Transverse colon (tissue), 3 donors: Measurements from ENCODE around the gene FCER2.

Experiments
- EP300 ChIP-seq: sonication (generic); formaldehyde crosslinking; IDR thresholded peaks from one replicate; pipeline ENCODE4 v1.6.1; 2017; ENCODE audit warnings: antibody characterized with exemption, low read depth
- TF ChIP-seq, protein P1 (sequence below), 5 experiments: fragments of 200-600 bp in 3 of 5; fragments of 450-650 bp in 2 of 5; sonication (generic) in 3 of 5; IDR thresholded peaks; 1 replicate in 2 of 5; 2 replicates in 3 of 5; pipeline ENCODE4 v1.5.1; 2016 to 2017; ENCODE audit warnings: antibody characterized with exemption in 5 of 5, inconsistent platforms in 3 of 5, mild to moderate bottlenecking in 2 of 5, moderate library complexity in 1 of 5

DNA sequence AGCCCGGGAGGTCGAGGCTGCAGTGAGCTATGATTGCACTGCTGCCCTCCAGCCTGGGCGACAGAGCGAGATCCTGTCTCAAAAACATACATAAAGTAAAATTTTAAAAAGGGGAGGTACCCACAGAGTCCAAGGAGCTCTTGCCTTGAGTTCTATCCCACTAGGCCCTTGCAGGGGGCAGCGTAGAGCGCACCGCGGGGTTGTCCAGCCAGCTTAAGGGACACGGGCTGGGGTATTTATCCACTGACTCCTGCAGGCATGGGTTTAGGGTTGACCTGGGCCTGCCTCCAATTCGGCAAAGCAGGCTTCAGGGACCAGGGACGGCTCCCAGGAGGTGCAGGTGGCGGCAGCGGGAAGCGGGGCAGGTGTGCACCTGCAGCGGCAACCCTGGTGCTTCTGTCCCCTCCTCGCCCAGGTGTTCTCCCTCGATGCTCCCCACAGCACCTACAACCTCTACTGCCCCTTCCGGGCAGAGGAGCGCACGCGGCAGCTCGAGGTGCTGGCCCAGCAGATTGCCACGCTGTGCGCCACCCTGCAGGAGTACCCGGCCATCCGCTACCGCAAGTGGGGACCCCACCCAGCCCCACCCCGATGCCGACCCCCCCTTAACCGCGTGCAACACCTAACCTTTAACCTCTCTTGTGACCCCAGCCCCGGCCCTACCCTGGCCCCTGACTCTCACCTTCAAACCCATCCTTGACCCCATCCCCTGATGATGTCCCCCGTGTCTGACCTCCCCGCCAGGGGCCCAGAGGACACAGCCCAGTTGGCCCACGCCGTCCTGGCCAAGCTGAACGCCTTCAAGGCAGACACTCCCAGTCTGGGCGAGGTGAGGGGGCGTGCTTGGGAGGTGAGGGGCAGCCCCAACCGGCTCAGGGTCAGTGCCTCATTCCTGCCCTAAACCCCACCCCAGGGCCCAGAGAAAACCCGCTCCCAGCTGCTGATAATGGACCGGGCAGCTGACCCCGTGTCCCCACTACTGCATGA is 60.3 kb downstream of the FCER2 start:
- no peak for TF ChIP-seq EP300
- TF ChIP-seq, protein P1, sequence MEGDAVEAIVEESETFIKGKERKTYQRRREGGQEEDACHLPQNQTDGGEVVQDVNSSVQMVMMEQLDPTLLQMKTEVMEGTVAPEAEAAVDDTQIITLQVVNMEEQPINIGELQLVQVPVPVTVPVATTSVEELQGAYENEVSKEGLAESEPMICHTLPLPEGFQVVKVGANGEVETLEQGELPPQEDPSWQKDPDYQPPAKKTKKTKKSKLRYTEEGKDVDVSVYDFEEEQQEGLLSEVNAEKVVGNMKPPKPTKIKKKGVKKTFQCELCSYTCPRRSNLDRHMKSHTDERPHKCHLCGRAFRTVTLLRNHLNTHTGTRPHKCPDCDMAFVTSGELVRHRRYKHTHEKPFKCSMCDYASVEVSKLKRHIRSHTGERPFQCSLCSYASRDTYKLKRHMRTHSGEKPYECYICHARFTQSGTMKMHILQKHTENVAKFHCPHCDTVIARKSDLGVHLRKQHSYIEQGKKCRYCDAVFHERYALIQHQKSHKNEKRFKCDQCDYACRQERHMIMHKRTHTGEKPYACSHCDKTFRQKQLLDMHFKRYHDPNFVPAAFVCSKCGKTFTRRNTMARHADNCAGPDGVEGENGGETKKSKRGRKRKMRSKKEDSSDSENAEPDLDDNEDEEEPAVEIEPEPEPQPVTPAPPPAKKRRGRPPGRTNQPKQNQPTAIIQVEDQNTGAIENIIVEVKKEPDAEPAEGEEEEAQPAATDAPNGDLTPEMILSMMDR (IDR thresholded peaks at IDR 0.05): no peak
